GM06990 (cell line): ENCODE data around the gene ADH6.
"Not testable (repeated sequence)": the region's sequence is repeated elsewhere in the genome, so short reads cannot be mapped to it uniquely, and the experiment has no call there.

Source experiments
- DNase-seq: peaks from one replicate; pipeline ENCODE4 v3.0.0-alpha.2; 2011; ENCODE audit not compliant: insufficient read length; ENCODE audit errors: extremely low read depth
- H3K27me3 ChIP-seq: replicated peaks from 2 replicates; pipeline ENCODE4 v1.6.0; 2011; ENCODE audit warnings: low read length; ENCODE audit not compliant: control insufficient read depth, insufficient read depth
- H3K36me3 ChIP-seq: 2 replicates; pipeline ENCODE4 v1.5.1; 2011; ENCODE audit warnings: low read length; ENCODE audit not compliant: control insufficient read depth, insufficient read depth
- H3K4me3 ChIP-seq: replicated peaks from 2 replicates; pipeline ENCODE4 v1.5.1; 2011; ENCODE audit warnings: low read depth, mild to moderate bottlenecking, control low read depth, low read length
- CTCF ChIP-seq: IDR thresholded peaks from 2 replicates; pipeline ENCODE4 v1.5.1; 2011; ENCODE audit warnings: low read length, control low read depth, mild to moderate bottlenecking, inconsistent platforms; ENCODE audit not compliant: insufficient read depth, poor library complexity, severe bottlenecking

ADH6 gene

DNA sequence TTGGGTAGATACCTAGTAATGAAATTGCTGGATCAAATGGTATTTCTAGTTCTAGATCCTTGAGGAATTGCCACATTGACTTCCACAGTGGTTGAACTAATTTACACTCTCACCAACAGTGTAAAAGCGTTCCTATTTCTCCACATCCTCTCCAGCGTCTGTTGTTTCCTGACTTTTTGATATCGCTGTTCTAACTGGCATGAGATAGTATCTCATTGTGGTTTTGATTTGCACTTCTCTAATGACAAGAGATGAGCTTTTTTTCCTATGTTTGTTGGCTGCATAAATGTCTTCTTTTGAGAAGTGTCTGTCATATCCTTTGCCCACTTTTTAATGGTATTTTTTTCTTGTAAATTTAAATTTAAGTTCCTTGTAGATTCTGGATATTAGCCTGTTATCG lies 8.6 kb upstream of the ADH6 start:
- not testable (repeated sequence) for H3K4me3 ChIP-seq, H3K36me3 ChIP-seq, H3K27me3 ChIP-seq, DNase-seq

DNA sequence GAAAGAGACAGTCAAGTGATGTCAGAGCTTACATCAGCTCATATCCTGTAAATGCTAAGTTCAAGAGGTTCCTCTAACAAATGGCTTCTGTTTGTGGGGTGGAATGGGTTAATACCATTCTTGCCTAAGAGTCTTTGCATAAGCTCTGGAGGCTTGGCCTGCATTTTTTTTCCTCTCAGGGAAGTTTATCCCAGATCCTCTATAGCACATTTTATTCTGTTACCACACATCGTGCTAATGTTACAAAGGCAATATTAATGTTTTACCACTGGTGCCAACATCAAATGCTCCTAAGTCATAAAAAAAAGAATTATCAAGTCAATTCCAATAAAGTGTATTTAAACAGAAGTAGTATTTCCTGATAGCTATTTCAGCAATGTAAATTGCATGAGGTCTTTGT lies 2.9 kb upstream of the ADH6 start:
- no peak for DNase-seq
- no peaks in the 10 kb centered on the region for H3K36me3 ChIP-seq
- no peak for TF ChIP-seq CTCF
- no peaks in the 10 kb centered on the region for H3K27me3 ChIP-seq
- H3K4me3 ChIP-seq, result no peak overlapping the region

GRCh38 chr4:99219479-99219878 lies 433 bp upstream of the ADH6 start:
- no peak for DNase-seq
- no peak for TF ChIP-seq CTCF
- Histone ChIP-seq H3K27me3 (no peaks in the 10 kb centered on the region), H3K36me3 (no peaks in the 10 kb centered on the region), H3K4me3 (no peak overlapping the region)

DNA sequence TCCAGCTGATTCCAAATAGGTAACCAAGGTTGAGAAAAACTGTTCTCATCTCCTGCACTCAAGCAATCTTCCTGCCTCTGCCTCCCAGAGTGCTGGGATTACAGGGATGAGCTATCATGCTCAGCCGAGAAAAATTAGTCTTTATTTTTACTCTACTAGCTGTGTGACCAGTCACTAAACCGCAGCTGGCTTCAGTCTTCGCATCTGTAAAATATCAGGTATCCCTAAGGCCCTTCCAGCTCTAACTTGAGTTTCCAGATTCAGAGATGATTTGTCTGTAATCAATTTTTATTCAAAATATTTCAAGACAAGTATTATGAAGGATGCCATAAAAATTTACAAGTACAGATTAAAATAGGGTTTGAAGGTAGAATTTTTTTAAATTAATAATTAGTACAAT lies 3.5 kb downstream of the ADH6 start:
- Histone ChIP-seq H3K27me3 (no peaks in the 10 kb centered on the region), H3K4me3 (no peak overlapping the region), H3K36me3 (no peaks in the 10 kb centered on the region)
- DNase-seq, result no peak
- no peak for TF ChIP-seq CTCF

DNA sequence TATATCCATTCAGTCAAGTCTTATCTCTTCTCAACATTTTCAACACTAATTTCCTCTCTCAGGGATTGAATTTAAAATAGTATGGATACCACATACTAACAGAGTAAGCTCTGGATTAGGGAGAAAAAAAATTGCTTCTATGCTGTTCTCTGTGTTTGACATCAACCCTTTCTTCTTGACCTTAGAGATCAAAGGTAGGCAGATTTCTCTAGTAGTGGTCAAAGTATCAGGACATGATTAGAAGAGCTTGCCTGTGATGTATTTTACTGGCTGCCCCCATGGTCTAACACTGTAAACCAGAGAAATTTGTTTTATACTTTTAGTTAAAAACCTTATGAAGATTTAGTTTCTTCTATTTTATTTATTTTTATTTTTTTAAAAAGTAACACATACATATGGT lies 8.3 kb downstream of the ADH6 start:
- Histone ChIP-seq H3K27me3 (no peaks in the 10 kb centered on the region), H3K4me3 (no peak overlapping the region), H3K36me3 (no peaks in the 10 kb centered on the region)
- no peak for TF ChIP-seq CTCF
- DNase-seq, result no peak

DNA sequence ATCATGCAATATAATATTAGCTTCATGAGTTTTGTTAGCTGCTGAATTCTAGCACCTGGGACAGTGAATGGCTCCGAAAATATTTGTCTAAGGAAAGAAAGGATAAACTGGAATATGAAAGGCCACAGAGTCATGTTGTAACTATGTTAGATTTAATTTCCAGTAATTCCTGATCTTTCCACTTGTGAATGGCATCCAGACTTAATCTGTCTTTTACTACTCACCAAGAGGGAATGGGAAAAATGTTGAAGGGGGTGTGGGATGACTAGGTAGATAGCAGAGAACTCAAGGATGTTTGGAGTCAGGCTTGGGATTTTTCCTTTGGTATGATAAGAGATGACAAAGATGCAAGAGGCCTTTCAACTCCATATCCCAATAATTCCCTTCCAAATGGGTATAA lies 9.4 kb downstream of the ADH6 start:
- H3K4me3 ChIP-seq, result no peak overlapping the region

More for the DNA sequence above, 9.4 kb downstream of the ADH6 start:
- TF ChIP-seq CTCF, result no peak
- DNase-seq, result no peak
- H3K36me3 ChIP-seq, result no peaks in the 10 kb centered on the region
- no peaks in the 10 kb centered on the region for H3K27me3 ChIP-seq
